GM12892 (cell line): ENCODE data around the gene PPP3CA.

Experiments used
- POLR2A ChIP-seq: IDR thresholded peaks from 2 replicates; pipeline ENCODE4 v1.6.1; 2011; ENCODE audit warnings: low read depth, low read length, control low read depth
- POLR2AphosphoS5 ChIP-seq: IDR thresholded peaks from 2 replicates; pipeline ENCODE4 v1.6.1; 2011; ENCODE audit warnings: low read depth, low read length, control low read depth
- TAF1 ChIP-seq: IDR thresholded peaks from 2 replicates; pipeline ENCODE4 v1.6.1; 2011; ENCODE audit warnings: low read depth, mild to moderate bottlenecking, control low read depth, low read length, borderline replicate concordance

- TF ChIP-seq POLR2A (no peak), POLR2AphosphoS5 (no peak), TAF1 (no peak)
These were observed 107.7 kb downstream of the PPP3CA start for GRCh38 chr4:101239665-101240064.
